NCI-H2081 (cell line): Measurements from ENCODE around the gene LRMDA.

Source experiments
- DNase-seq, 2 experiments: peaks; one replicate each; lab custom pipeline; 2025; lab: John Stamatoyannopoulos, UW

The LRMDA gene

GRCh38 chr10:75418712-75419111 is 12.7 kb upstream of the LRMDA start:
- DNase-seq: no peak

GRCh38 chr10:75422913-75423312 is 8.5 kb upstream of the LRMDA start:
- DNase-seq: no peak

GRCh38 chr10:75424571-75424970 is 6.9 kb upstream of the LRMDA start:
- no peak for DNase-seq

GRCh38 chr10:75425291-75426079 is 5.9 kb upstream of the LRMDA start:
- DNase-seq: no peak

GRCh38 chr10:75426880-75427279 is 4.5 kb upstream of the LRMDA start:
- no peak for DNase-seq

- DNase-seq: no peak
These were observed 3.5 kb upstream of the LRMDA start for GRCh38 chr10:75427951-75428350.

GRCh38 chr10:75428434-75429158 is 2.8 kb upstream of the LRMDA start:
- no peak for DNase-seq

GRCh38 chr10:75429159-75429827 is 2.1 kb upstream of the LRMDA start:
- no peak for DNase-seq

- DNase-seq: no peak
These were observed 1.2 kb upstream of the LRMDA start for GRCh38 chr10:75430000-75430763.

- no peak for DNase-seq
These were observed 752 bp downstream of the LRMDA start for GRCh38 chr10:75432176-75432575.

- DNase-seq: no peak
These were observed 1.3 kb downstream of the LRMDA start for GRCh38 chr10:75432763-75433162.

- DNase-seq: no peak
These were observed 1.8 kb downstream of the LRMDA start for GRCh38 chr10:75433216-75433615.

GRCh38 chr10:75434291-75434690 is 2.9 kb downstream of the LRMDA start:
- no peak for DNase-seq

- no peak for DNase-seq
These were observed 3.9 kb downstream of the LRMDA start for GRCh38 chr10:75435291-75435690.

GRCh38 chr10:75436896-75437295 is 5.5 kb downstream of the LRMDA start:
- DNase-seq: no peak

GRCh38 chr10:75437693-75438092 is 6.3 kb downstream of the LRMDA start:
- DNase-seq: no peak

GRCh38 chr10:75438275-75438674 is 6.9 kb downstream of the LRMDA start:
- DNase-seq: no peak

- DNase-seq: no peak
These were observed 8.4 kb downstream of the LRMDA start for GRCh38 chr10:75439811-75440210.

GRCh38 chr10:75440271-75440793 is 8.9 kb downstream of the LRMDA start:
- DNase-seq: no peak

- no peak for DNase-seq
These were observed 9.8 kb downstream of the LRMDA start for GRCh38 chr10:75441196-75441595.

- no peak for DNase-seq
These were observed 10.3 kb downstream of the LRMDA start for GRCh38 chr10:75441682-75442081.

- no peak for DNase-seq
These were observed 11.9 kb downstream of the LRMDA start for GRCh38 chr10:75443362-75443761.
